Suprapubic skin (tissue), 4 donors: ENCODE results near the gene YARS1.

ENCODE experiments used
- EP300 ChIP-seq: sonication (generic); formaldehyde crosslinking; IDR thresholded peaks from one replicate; pipeline ENCODE4 v1.6.1; 2017; ENCODE audit warnings: antibody characterized with exemption
- POLR2A ChIP-seq, 2 donors: fragments of 450-650 bp; IDR thresholded peaks; one replicate each; pipeline ENCODE4 v1.6.1; 2017; ENCODE audit warnings: antibody characterized with exemption in 2 of 2, mild to moderate bottlenecking in 2 of 2, moderate library complexity in 2 of 2
- POLR2AphosphoS5 ChIP-seq, 3 donors: sonication (generic); formaldehyde crosslinking; IDR thresholded peaks; one replicate each; pipeline ENCODE4 v1.6.1; 2017; ENCODE audit warnings: antibody characterized with exemption in 3 of 3
- TF ChIP-seq, protein P1 (sequence below), 2 donors: fragments of 200-600 bp in 1 of 2; fragments of 450-650 bp in 1 of 2; sonication (generic) in 1 of 2; IDR thresholded peaks; one replicate each; pipeline ENCODE4 v1.5.1; 2016 to 2019; ENCODE audit warnings: antibody characterized with exemption in 2 of 2, mild to moderate bottlenecking in 1 of 2, moderate library complexity in 1 of 2

DNA sequence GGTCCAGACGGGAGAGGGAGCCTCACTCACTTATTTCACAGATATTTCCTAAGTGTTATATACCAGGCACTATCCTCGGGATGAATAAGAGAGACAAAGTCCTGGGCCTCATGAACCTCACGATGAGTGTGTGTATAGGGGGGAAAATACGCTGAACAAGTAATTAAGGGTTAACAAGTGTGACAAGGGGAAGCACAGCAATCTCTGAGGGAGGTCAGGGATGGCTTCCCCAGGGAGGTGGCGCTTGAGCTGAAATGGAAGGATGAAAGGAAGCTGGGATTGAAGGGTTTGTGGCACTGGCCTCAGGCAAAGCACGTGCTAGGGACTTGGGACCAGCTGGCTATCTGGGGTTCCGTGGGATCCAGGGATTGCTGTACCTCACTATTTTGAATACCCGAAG, 68.2 kb downstream of the YARS1 start:
- TF ChIP-seq POLR2A (IDR thresholded peaks at IDR 0.05) (no peak), EP300 (no peak), POLR2AphosphoS5 (IDR thresholded peaks at IDR 0.05) (no peak)
- TF ChIP-seq, protein P1, sequence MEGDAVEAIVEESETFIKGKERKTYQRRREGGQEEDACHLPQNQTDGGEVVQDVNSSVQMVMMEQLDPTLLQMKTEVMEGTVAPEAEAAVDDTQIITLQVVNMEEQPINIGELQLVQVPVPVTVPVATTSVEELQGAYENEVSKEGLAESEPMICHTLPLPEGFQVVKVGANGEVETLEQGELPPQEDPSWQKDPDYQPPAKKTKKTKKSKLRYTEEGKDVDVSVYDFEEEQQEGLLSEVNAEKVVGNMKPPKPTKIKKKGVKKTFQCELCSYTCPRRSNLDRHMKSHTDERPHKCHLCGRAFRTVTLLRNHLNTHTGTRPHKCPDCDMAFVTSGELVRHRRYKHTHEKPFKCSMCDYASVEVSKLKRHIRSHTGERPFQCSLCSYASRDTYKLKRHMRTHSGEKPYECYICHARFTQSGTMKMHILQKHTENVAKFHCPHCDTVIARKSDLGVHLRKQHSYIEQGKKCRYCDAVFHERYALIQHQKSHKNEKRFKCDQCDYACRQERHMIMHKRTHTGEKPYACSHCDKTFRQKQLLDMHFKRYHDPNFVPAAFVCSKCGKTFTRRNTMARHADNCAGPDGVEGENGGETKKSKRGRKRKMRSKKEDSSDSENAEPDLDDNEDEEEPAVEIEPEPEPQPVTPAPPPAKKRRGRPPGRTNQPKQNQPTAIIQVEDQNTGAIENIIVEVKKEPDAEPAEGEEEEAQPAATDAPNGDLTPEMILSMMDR (IDR thresholded peaks at IDR 0.05), result no peak
